HepG2 (cell line): ENCODE measurements around the gene CERS3. TPM values are rescaled to one million over a fixed set of nuclear protein-coding genes. Genes with fewer than 3 reads are reported as not detected.

Experiments used
- ATAC-seq: fragments of 200-7000 bp; cut with Tn5 transposase; 3 replicates; pipeline ENCODE4 v1.9.1; 2020; ENCODE audit warnings: mild to moderate bottlenecking, moderate library complexity
- BruUV-seq: library from RNA; stranded (reverse); fragments of 400-500 nt; replicated peaks from 2 replicates; lab custom pipeline; 2021; lab: Mats Ljungman, UMichigan
- CTCF ChIA-PET: fragments of 300-600 bp; formaldehyde crosslinking; extraction: SDS; loops from one replicate; lab custom pipeline; 2021; ENCODE audit warnings: low total read pairs, inconsistent platforms, low intra/inter-chr PET ratio; lab: Yijun Ruan, JAX
- POLR2A ChIA-PET: fragments of 350-600 bp; sonication (Branson Sonifier 250); formaldehyde crosslinking; loops from one replicate; lab custom pipeline; 2020; ENCODE audit warnings: antibody characterized with exemption, inconsistent platforms; lab: Yijun Ruan, JAX
- DNase-seq: peaks from one replicate; pipeline ENCODE4 v3.0.0-alpha.2; 2015; ENCODE audit warnings: low spot score
- FAIRE-seq: peaks from 3 replicates; lab custom pipeline; 2011; peaks lifted over from hg19 to GRCh38; lab: Jason Lieb, UNC
- H2AFZ ChIP-seq: one replicate; pipeline ENCODE4 v1.6.1; 2011; ENCODE audit warnings: low read length, inconsistent platforms
- H3K27ac ChIP-seq: fragments of 300-600 bp; 3 replicates; pipeline ENCODE4 v1.8.0; 2011; ENCODE audit warnings: mixed run types, mild to moderate bottlenecking, mixed read lengths, low read length, inconsistent platforms; ENCODE audit not compliant: insufficient read depth; ENCODE audit errors: extremely low read length
- H3K27me3 ChIP-seq, 2 experiments: fragments of 200-600 bp in 1 of 2; 2 replicates in 1 of 2; 3 replicates in 1 of 2; pipeline versions ENCODE4 v1.6.0 to v1.8.0; 2011; ENCODE audit warnings: low read length in 2 of 2, mild to moderate bottlenecking in 2 of 2, moderate library complexity in 2 of 2, inconsistent platforms in 1 of 2; ENCODE audit not compliant: insufficient read depth in 2 of 2, control insufficient read depth in 1 of 2
- H3K36me3 ChIP-seq, 2 experiments: fragments of 200-600 bp in 1 of 2; replicated peaks in 1 of 2; 2 replicates in 1 of 2; 3 replicates in 1 of 2; pipeline versions ENCODE4 v1.5.1 to v1.8.0; 2011; ENCODE audit warnings: low read length in 2 of 2, inconsistent platforms in 1 of 2; ENCODE audit not compliant: insufficient read depth in 2 of 2, control insufficient read depth in 1 of 2
- H3K4me1 ChIP-seq: 2 replicates; pipeline ENCODE4 v1.5.1; 2012; ENCODE audit warnings: low read length, inconsistent platforms; ENCODE audit not compliant: insufficient read depth
- H3K4me2 ChIP-seq: 2 replicates; pipeline ENCODE4 v1.6.0; 2011; ENCODE audit warnings: low read depth, low read length, inconsistent platforms
- H3K4me3 ChIP-seq, 3 experiments: fragments of 200-600 bp in 1 of 3; sonication (generic), shearing (Covaris generic) in 1 of 3; replicated peaks in 1 of 3; 2 replicates each; pipeline ENCODE4 v1.5.1; 2011 to 2016; ENCODE audit warnings: low read length in 3 of 3, inconsistent platforms in 2 of 3, low read depth in 2 of 3, mild to moderate bottlenecking in 2 of 3, control low read depth in 1 of 3, mixed read lengths in 1 of 3; ENCODE audit not compliant: insufficient read depth in 1 of 3
- H3K79me2 ChIP-seq: one replicate; pipeline ENCODE4 v1.6.1; 2011; ENCODE audit warnings: low read length, inconsistent platforms; ENCODE audit not compliant: insufficient read depth
- H3K9ac ChIP-seq: 2 replicates; pipeline ENCODE4 v1.6.0; 2011; ENCODE audit warnings: mild to moderate bottlenecking, low read depth, low read length, inconsistent platforms; ENCODE audit not compliant: insufficient read depth
- H3K9me3 ChIP-seq: 2 replicates; pipeline ENCODE4 v1.5.1; 2012; ENCODE audit warnings: mild to moderate bottlenecking, low read length
- H4K20me1 ChIP-seq: 2 replicates; pipeline ENCODE4 v1.6.0; 2011; ENCODE audit warnings: inconsistent platforms, mild to moderate bottlenecking, low read length, moderate library complexity; ENCODE audit not compliant: insufficient read depth
- ETV5 ChIP-seq: IDR thresholded peaks from 2 replicates; pipeline ENCODE4 v1.6.1; 2018; ENCODE audit warnings: missing biosample characterization, missing genetic modification reagents, inconsistent platforms, borderline replicate concordance
- IRX3 ChIP-seq: sonication (generic); formaldehyde crosslinking; IDR thresholded peaks from 2 replicates; pipeline ENCODE4 v1.8.1; 2023; ENCODE audit warnings: mild to moderate bottlenecking, low read depth, missing genetic modification reagents, borderline replicate concordance
- MAZ ChIP-seq, 2 experiments: sonication (generic) in 1 of 2; formaldehyde crosslinking in 1 of 2; IDR thresholded peaks; 2 replicates each; pipeline versions ENCODE4 v1.5.0 to v1.6.1; 2012 to 2020; ENCODE audit warnings: low read depth in 2 of 2, mild to moderate bottlenecking in 2 of 2, borderline replicate concordance in 1 of 2, improper control_type of control experiment in 1 of 2, low read length in 1 of 2, missing genetic modification reagents in 1 of 2, moderate library complexity in 1 of 2
- MEIS2 ChIP-seq: sonication (generic); formaldehyde crosslinking; IDR thresholded peaks from 2 replicates; pipeline ENCODE4 v1.9.0; 2021; ENCODE audit warnings: mild to moderate bottlenecking, missing genetic modification reagents
- ONECUT2 ChIP-seq: sonication (generic); formaldehyde crosslinking; IDR thresholded peaks from 2 replicates; pipeline ENCODE4 v1.4.0; 2020; ENCODE audit warnings: missing genetic modification reagents
- RAD21 ChIP-seq: fragments of 450-650 bp; formaldehyde crosslinking; IDR thresholded peaks from 2 replicates; pipeline ENCODE4 v1.5.0; 2020; ENCODE audit warnings: mild to moderate bottlenecking
- SETDB1 ChIP-seq: sonication (generic); formaldehyde crosslinking; IDR thresholded peaks from 2 replicates; pipeline ENCODE4 v1.5.1; 2020; ENCODE audit warnings: missing genetic modification reagents, mild to moderate bottlenecking, borderline replicate concordance
- WIZ ChIP-seq: sonication (generic); formaldehyde crosslinking; IDR thresholded peaks from 2 replicates; pipeline ENCODE4 v1.5.1; 2020; ENCODE audit warnings: mild to moderate bottlenecking, missing genetic modification reagents
- ZC3H4 ChIP-seq: sonication (generic); formaldehyde crosslinking; IDR thresholded peaks from 2 replicates; pipeline ENCODE4 v1.4.0; 2020; ENCODE audit warnings: missing genetic modification reagents, borderline replicate concordance
- ZNF577 ChIP-seq: sonication (generic); formaldehyde crosslinking; IDR thresholded peaks from 2 replicates; pipeline ENCODE4 v1.4.0; 2020; ENCODE audit warnings: mild to moderate bottlenecking, low read depth, missing genetic modification reagents, borderline replicate concordance
- ZNF720 ChIP-seq: sonication (generic); formaldehyde crosslinking; IDR thresholded peaks from 2 replicates; pipeline ENCODE4 v1.4.0; 2020; ENCODE audit warnings: missing genetic modification reagents
- ZNF850 ChIP-seq: sonication (generic); formaldehyde crosslinking; conservative IDR thresholded peaks from 2 replicates; pipeline ENCODE4 v1.9.0; 2021; ENCODE audit warnings: mild to moderate bottlenecking, missing genetic modification reagents
- ZNF883 ChIP-seq: sonication (generic); formaldehyde crosslinking; IDR thresholded peaks from 2 replicates; pipeline ENCODE4 v1.5.1; 2020; ENCODE audit warnings: mild to moderate bottlenecking, missing genetic modification reagents; ENCODE audit errors: not compliant biosample characterization
- WGBS: methylation state at CpG from one replicate; pipeline ENCODE4 v1.1.6; 2017; ENCODE audit warnings: low lambda C conversion rate; 5-methylcytosine and 5-hydroxymethylcytosine counted together
- in situ Hi-C: cut with HindIII; loops from 2 replicates; pipeline ENCODE4 v1.10.0; 2017; ENCODE audit warnings: low pct_unique_long_range_greater_than_20kb; ENCODE audit not compliant: extremely low pct_ligation_motif_present
- intact Hi-C: fragments of 100-400 bp; cut with micrococcal nuclease; formaldehyde crosslinking; loops from one replicate; pipeline ENCODE4 v1.10.0; 2022; ENCODE audit not compliant: unreplicated experiment
- polyA plus RNA-seq, 8 experiments: library from polyadenylated mRNA; depleted of rRNA in 3 of 8; stranded (reverse) in 7 of 8; unstranded in 1 of 8; fragments of >200 nt; fragmentation: Illumina TruSeq in 4 of 8; extraction: Trizol in 4 of 8; gene quantifications; 2 replicates each; pipeline versions ENCODE4 v1.2.1 to v1.2.3, GENCODE V29; 2011 to 2016; ENCODE audit warnings: low read depth in 4 of 8, missing spikeins in 1 of 8, mixed read lengths in 1 of 8; ENCODE audit not compliant: insufficient read depth in 1 of 8
- total RNA-seq, 5 experiments: library from RNA; depleted of rRNA; stranded (reverse); fragments of >200 nt; fragmentation: Illumina TruSeq; extraction: Trizol; gene quantifications; 2 replicates each; pipeline ENCODE4 v1.2.3, GENCODE V29; 2016; ENCODE audit warnings: low read depth in 1 of 5
- TF ChIP-seq, protein P1 (sequence below): IDR thresholded peaks from 2 replicates; pipeline ENCODE4 v1.4.0; 2020; ENCODE audit warnings: mild to moderate bottlenecking, missing genetic modification reagents
- TF ChIP-seq, protein P2 (sequence below): sonication (generic); formaldehyde crosslinking; IDR thresholded peaks from 2 replicates; pipeline ENCODE4 v1.9.0; 2022; ENCODE audit warnings: missing genetic modification reagents, mild to moderate bottlenecking, borderline replicate concordance
- TF ChIP-seq, protein P3 (sequence below): sonication (generic); formaldehyde crosslinking; IDR thresholded peaks from 2 replicates; pipeline ENCODE4 v1.9.0; 2021; ENCODE audit warnings: missing genetic modification reagents, borderline replicate concordance

The CERS3 gene
- total and polyA plus RNA-seq, 2 of the 13 experiments (the other 11 are each of a cell fraction or from before 2014, with no cell fraction given), result not detected

DNA sequence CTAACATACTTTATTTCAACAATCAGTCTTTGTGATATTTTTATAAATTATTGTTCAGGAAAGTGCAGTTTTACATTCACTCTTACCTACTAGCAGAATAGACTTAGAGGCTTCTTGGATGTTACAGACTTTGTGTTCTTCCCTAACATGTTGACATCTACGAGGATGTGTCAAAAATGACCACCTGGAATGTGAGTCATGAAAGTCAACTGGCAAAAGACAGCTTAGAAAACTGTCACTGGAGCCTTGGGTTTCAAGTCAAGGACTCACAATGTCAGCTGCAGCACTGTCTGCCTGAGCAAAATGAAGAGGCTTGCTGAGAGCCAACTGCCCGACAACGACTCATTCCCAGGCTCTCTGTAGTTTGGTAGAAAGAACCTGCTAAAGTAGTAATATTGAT is 91.5 kb downstream of the CERS3 start:
- TF ChIP-seq, protein P1, sequence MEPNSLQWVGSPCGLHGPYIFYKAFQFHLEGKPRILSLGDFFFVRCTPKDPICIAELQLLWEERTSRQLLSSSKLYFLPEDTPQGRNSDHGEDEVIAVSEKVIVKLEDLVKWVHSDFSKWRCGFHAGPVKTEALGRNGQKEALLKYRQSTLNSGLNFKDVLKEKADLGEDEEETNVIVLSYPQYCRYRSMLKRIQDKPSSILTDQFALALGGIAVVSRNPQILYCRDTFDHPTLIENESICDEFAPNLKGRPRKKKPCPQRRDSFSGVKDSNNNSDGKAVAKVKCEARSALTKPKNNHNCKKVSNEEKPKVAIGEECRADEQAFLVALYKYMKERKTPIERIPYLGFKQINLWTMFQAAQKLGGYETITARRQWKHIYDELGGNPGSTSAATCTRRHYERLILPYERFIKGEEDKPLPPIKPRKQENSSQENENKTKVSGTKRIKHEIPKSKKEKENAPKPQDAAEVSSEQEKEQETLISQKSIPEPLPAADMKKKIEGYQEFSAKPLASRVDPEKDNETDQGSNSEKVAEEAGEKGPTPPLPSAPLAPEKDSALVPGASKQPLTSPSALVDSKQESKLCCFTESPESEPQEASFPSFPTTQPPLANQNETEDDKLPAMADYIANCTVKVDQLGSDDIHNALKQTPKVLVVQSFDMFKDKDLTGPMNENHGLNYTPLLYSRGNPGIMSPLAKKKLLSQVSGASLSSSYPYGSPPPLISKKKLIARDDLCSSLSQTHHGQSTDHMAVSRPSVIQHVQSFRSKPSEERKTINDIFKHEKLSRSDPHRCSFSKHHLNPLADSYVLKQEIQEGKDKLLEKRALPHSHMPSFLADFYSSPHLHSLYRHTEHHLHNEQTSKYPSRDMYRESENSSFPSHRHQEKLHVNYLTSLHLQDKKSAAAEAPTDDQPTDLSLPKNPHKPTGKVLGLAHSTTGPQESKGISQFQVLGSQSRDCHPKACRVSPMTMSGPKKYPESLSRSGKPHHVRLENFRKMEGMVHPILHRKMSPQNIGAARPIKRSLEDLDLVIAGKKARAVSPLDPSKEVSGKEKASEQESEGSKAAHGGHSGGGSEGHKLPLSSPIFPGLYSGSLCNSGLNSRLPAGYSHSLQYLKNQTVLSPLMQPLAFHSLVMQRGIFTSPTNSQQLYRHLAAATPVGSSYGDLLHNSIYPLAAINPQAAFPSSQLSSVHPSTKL, result no peak
- TF ChIP-seq MEIS2 (CRISPR knock-in tag) (no peak), RAD21 (CRISPR knock-in tag) (no peak), WIZ (CRISPR knock-in tag) (no peak), ONECUT2 (no peak), MAZ (IDR thresholded peaks at IDR 0.05; ENCODE audit: borderline replicate concordance, low read depth, low read length) (no peak), MAZ (CRISPR knock-in tag; IDR thresholded peaks at IDR 0.05; ENCODE audit: low read depth) (no peak), ZC3H4 (no peak), IRX3 (CRISPR knock-in tag) (no peak), ZNF720 (CRISPR knock-in tag) (no peak), ZNF883 (CRISPR knock-in tag) (no peak), ETV5 (CRISPR knock-in tag) (no peak), SETDB1 (CRISPR knock-in tag) (no peak), ZNF850 (CRISPR knock-in tag) (no peak), ZNF577 (CRISPR knock-in tag) (no peak)
- TF ChIP-seq, protein P2, sequence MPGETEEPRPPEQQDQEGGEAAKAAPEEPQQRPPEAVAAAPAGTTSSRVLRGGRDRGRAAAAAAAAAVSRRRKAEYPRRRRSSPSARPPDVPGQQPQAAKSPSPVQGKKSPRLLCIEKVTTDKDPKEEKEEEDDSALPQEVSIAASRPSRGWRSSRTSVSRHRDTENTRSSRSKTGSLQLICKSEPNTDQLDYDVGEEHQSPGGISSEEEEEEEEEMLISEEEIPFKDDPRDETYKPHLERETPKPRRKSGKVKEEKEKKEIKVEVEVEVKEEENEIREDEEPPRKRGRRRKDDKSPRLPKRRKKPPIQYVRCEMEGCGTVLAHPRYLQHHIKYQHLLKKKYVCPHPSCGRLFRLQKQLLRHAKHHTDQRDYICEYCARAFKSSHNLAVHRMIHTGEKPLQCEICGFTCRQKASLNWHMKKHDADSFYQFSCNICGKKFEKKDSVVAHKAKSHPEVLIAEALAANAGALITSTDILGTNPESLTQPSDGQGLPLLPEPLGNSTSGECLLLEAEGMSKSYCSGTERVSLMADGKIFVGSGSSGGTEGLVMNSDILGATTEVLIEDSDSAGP (CRISPR knock-in tag), result no peak
- TF ChIP-seq, protein P3, sequence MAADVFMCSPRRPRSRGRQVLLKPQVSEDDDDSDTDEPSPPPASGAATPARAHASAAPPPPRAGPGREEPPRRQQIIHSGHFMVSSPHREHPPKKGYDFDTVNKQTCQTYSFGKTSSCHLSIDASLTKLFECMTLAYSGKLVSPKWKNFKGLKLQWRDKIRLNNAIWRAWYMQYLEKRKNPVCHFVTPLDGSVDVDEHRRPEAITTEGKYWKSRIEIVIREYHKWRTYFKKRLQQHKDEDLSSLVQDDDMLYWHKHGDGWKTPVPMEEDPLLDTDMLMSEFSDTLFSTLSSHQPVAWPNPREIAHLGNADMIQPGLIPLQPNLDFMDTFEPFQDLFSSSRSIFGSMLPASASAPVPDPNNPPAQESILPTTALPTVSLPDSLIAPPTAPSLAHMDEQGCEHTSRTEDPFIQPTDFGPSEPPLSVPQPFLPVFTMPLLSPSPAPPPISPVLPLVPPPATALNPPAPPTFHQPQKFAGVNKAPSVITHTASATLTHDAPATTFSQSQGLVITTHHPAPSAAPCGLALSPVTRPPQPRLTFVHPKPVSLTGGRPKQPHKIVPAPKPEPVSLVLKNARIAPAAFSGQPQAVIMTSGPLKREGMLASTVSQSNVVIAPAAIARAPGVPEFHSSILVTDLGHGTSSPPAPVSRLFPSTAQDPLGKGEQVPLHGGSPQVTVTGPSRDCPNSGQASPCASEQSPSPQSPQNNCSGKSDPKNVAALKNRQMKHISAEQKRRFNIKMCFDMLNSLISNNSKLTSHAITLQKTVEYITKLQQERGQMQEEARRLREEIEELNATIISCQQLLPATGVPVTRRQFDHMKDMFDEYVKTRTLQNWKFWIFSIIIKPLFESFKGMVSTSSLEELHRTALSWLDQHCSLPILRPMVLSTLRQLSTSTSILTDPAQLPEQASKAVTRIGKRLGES (CRISPR knock-in tag), result no peak
- TF ChIP-seq, all 625 proteins: peak for 0

More for the DNA sequence above, 91.5 kb downstream of the CERS3 start:
- no peak overlapping the region for H3K27ac ChIP-seq
- no peaks in the 10 kb centered on the region for H4K20me1 ChIP-seq
- no peak for ATAC-seq
- H2AFZ ChIP-seq, result no peak overlapping the region
- H3K4me3 ChIP-seq, result no peak overlapping the region
- DNase-seq, result no peak
- no peaks in the 10 kb centered on the region for H3K9me3 ChIP-seq
- WGBS, result 0% methylated on average over 3 of the region's 3 CpGs
- H3K4me2 ChIP-seq, result no peak overlapping the region
- no peaks in the 10 kb centered on the region for H3K79me2 ChIP-seq
- intact Hi-C loops, result no loop called here
- no peaks in the 10 kb centered on the region for H3K36me3 ChIP-seq
- in situ Hi-C loops, result no loop called here
- no TSS peak for BruUV-seq
- no peak for FAIRE-seq
- 0 out of 5 replicates have a peak, but pooled peaks cover 0 to 4% of the 10 kb centered on the region in 2 experiments for H3K27me3 ChIP-seq
- no peak overlapping the region for H3K9ac ChIP-seq
- peaks cover 8% of the 10 kb centered on the region; the same call in 1 of the 2 replicates for H3K4me1 ChIP-seq
- ChIA-PET CTCF (no interaction called here), POLR2A (no interaction called here)
